ENCODE results near the gene BTRC.
"Not testable (repeated sequence)": the region's sequence is repeated elsewhere in the genome, so short reads cannot be mapped to it uniquely, and the experiment has no call there.

The BTRC gene

GRCh38 chr10:101351017-101351416 is 2.9 kb upstream of the BTRC start:
- no peak for DNase-seq

- no peak for DNase-seq
Measured at GRCh38 chr10:101351477-101351876, 2.5 kb upstream of the BTRC start.

GRCh38 chr10:101352857-101353256 is 1.1 kb upstream of the BTRC start:
- not testable (repeated sequence) for DNase-seq

DNA sequence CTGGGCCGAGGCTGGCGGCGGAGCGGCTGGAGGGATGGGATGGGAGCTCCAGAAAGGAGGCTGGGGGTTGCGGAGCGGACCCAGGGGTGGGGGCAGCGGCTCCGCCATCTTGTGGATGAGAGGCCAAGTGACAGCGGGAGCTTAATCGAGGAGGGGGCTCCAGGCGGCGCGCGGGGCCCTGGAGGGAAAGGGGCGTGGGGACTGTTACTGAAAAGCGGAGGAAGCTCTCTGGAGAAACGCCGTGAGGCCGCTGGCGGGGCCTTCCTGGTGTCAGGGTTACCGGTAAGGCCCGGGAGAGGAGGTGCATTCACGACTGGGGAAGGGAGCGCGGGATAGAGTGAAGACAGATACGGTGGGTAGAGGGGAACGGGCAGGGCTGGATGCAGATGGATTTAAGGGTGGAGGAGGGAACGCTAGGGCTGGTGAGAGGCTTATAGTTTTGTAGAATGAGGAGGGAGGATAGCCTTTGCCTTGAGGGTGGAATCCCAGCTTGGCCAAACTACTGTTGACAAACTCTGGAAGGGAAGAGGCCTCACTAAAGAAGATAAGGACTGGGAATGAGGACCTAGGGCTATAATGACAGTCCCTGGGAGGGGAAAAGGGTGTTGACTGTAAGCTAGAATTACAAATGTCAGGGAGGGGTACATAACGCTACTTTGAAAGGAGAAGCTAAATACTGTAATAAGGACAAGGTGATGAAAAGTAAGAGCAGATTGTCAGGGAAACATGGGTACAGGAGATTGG is 535 bp downstream of the BTRC start:
- no peak for DNase-seq

- DNase-seq = no peak
Measured at GRCh38 chr10:101355072-101355706, 1.2 kb downstream of the BTRC start.

DNA sequence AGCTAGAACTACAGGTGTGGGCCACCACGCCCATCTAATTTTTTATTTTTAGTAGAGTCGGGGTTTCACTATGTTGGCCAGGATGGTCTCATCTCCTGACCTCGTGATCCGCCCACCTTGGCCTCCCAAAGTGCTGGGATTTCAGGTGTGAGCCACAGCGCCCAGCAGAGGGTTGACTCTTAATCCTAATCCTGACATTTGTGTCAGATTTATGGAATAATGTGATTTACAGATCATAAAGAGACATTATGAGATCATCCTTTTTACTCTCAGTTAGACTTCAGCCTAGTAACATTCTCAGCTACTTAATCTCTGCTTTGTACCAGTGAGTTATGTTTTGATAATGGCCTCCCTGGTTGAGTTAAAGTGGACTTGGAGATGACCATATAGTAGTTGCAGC is 2.2 kb downstream of the BTRC start:
- DNase-seq = no peak

DNA sequence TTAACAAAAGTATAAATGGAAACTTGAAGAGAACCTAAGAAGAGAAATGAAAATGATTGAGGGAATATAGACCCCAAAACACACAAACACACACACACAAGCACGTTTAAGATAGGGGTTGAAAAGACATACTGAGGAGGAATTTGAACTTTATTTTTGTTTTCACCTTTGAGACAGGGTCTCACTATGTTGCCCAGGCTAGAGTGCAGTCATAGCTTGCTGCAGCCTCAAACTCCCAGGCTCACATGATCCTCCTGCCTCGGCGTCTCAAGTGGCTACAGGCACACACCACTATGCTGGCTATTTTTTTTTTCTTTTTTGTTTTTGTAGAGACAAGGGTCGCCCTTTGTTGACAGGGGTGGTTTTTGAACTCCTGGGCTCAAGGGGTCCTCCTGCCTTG is 4.0 kb downstream of the BTRC start:
- no peak for DNase-seq

GRCh38 chr10:101358706-101359300 is 4.8 kb downstream of the BTRC start:
- no peak for DNase-seq

- DNase-seq = not testable (repeated sequence)
Measured at GRCh38 chr10:101360090-101360489, 6.1 kb downstream of the BTRC start.

DNA sequence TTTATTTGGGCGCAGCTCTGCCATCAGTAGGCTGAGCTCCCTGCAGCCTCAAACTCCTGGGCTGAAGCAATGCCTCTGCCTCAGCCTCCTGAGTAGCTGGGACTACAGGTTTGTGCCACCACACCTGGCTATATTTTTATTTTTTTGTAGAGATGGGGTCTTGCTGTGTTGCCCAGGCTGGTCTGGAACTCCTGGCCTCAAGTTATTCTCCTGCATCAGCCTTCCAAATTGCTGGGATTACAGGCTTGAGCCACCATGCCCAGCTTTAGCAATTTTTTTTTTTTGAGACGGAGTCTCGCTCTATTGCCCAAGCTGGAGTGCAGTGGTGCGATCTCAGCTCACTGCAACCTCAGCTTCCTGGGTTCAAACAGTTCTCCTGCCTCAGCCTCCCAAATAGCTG is 6.9 kb downstream of the BTRC start:
- DNase-seq = not testable (repeated sequence)

DNA sequence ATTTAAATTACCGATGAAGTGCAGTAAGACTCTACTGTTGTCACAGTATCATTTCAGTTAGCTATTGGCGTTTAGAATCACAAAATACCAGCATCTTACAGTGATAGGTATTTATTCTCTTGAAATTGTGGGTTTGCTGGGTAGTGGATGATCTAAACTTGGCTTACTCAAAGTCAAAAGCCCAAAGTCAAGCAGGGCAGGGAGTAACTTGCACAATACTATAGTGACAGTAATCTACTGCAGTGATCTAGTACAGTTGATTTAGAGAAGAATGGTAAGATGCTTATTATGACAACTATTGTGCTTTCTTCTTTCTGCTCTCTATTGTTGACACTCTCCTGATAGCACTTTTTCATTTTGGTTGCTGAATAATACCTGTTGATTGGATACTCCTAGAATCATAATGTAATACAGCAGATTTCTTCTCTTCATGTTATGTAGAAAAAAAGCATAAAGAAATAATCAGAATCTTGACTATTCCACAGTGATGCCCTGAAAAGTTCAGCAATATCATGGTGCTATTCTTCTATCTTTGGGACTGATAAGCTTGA is 10.0 kb downstream of the BTRC start:
- DNase-seq = no peak

- DNase-seq = no peak
Measured at GRCh38 chr10:101364721-101365120, 10.8 kb downstream of the BTRC start.

DNA sequence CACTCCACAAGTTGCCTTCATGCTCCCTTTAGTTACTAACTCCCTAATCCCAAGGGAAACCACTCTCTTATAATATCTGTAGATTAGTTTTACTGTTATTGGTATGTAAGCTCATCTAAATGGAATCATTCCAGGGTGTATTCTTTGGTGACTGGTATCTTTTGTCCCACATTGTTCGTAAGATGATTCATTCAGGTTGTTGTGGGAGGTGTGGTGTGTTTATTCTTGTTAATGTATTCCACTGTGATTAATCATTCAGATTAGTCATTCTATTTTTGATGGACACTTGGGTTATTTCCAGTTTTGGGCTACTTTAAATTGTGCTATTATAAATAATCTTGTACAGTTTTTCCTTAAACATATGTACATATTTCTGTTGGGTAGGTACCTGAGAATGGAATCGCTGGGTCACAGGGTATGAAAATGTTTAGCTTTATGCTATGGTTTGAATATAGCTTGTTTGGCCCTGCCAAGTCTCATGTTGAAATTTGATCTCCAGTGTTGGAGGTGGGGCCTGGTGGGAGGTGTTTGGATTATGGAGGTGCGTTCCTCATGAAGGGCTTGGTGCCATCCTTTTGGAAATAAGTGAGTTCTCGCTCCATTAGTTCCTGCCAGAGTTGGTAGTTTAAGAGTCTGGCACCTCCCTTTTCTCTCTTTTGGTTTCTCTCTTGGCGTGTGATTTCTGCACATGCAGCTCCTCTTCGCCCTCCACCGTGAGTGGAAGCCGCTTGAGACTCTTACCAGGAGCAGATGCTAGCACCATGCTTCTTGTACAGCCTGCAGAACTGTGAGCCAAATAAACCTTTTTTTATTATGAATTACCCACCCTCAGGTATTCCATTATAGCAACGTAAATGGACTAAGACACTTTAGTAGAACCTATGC is 13.8 kb downstream of the BTRC start:
- DNase-seq = no peak

GRCh38 chr10:101373063-101373462 is 19.1 kb downstream of the BTRC start:
- no peak for DNase-seq

- DNase-seq = not testable (repeated sequence)
Measured at GRCh38 chr10:101373993-101374392, 20.0 kb downstream of the BTRC start.

GRCh38 chr10:101375076-101375475 is 21.1 kb downstream of the BTRC start:
- DNase-seq = no peak

GRCh38 chr10:101379663-101380352 is 25.8 kb downstream of the BTRC start:
- DNase-seq = no peak

- DNase-seq = no peak
Measured at GRCh38 chr10:101380353-101381017, 26.5 kb downstream of the BTRC start.

GRCh38 chr10:101385866-101386658 is 32.1 kb downstream of the BTRC start:
- DNase-seq = no peak

GRCh38 chr10:101386659-101387259 is 32.8 kb downstream of the BTRC start:
- DNase-seq = no peak
